CD14-positive monocyte (primary cell): Measurements from ENCODE around the gene TMX3. TPM values are rescaled to one million over a fixed set of nuclear protein-coding genes. Genes with fewer than 3 reads are reported as not detected.

Source experiments
- DNase-seq, 3 donors: peaks; one replicate each; pipeline ENCODE4 v3.0.0-alpha.2; 2011 to 2022
- H2AFZ ChIP-seq: 2 replicates; pipeline ENCODE4 v1.6.0; 2012; ENCODE audit warnings: mild to moderate bottlenecking, low read depth, low read length, inconsistent platforms; ENCODE audit not compliant: insufficient read depth, poor library complexity, severe bottlenecking
- H3K27ac ChIP-seq, 2 donors: 1 replicate in 1 of 2; 2 replicates in 1 of 2; pipeline ENCODE4 v1.5.1; 2012 to 2013; ENCODE audit warnings: low read length in 2 of 2, control low read depth in 1 of 2, inconsistent platforms in 1 of 2, low read depth in 1 of 2, mild to moderate bottlenecking in 1 of 2
- H3K27me3 ChIP-seq, 2 donors: one replicate each; pipeline versions ENCODE4 v1.6.0 to v1.6.1; 2011 to 2013; ENCODE audit warnings: low read length in 2 of 2; ENCODE audit not compliant: control insufficient read depth in 2 of 2, insufficient read depth in 2 of 2
- H3K36me3 ChIP-seq, 2 donors: replicated peaks in 1 of 2; 1 replicate in 1 of 2; 2 replicates in 1 of 2; pipeline versions ENCODE4 v1.5.1 to v1.6.1; 2012 to 2013; ENCODE audit warnings: low read length in 2 of 2, control low read depth in 1 of 2, inconsistent platforms in 1 of 2, mild to moderate bottlenecking in 1 of 2; ENCODE audit not compliant: insufficient read depth in 2 of 2, control insufficient read depth in 1 of 2
- H3K4me1 ChIP-seq, 2 donors: 1 replicate in 1 of 2; 2 replicates in 1 of 2; pipeline versions ENCODE4 v1.5.1 to v1.6.1; 2012 to 2013; ENCODE audit warnings: low read length in 2 of 2, control low read depth in 1 of 2, inconsistent platforms in 1 of 2, mild to moderate bottlenecking in 1 of 2, moderate library complexity in 1 of 2; ENCODE audit not compliant: insufficient read depth in 2 of 2, control insufficient read depth in 1 of 2
- H3K4me2 ChIP-seq: replicated peaks from 2 replicates; pipeline ENCODE3; 2012; ENCODE audit warnings: low read length, moderate library complexity, mild to moderate bottlenecking; ENCODE audit not compliant: poor library complexity, severe bottlenecking; ENCODE audit errors: extremely low read depth
- H3K4me3 ChIP-seq, 3 experiments: fragments of 200-600 bp in 1 of 3; sonication (generic) in 1 of 3; replicated peaks in 1 of 3; 1 replicate in 2 of 3; 2 replicates in 1 of 3; pipeline ENCODE4 v1.5.1; 2011 to 2013; ENCODE audit warnings: low read length in 3 of 3, mild to moderate bottlenecking in 3 of 3, control low read depth in 2 of 3, low read depth in 2 of 3, inconsistent platforms in 1 of 3, moderate library complexity in 1 of 3
- H3K79me2 ChIP-seq: 2 replicates; pipeline ENCODE4 v1.6.0; 2012; ENCODE audit warnings: mild to moderate bottlenecking, control low read depth, inconsistent platforms, low read length, moderate library complexity; ENCODE audit not compliant: insufficient read depth
- H3K9ac ChIP-seq: 2 replicates; pipeline ENCODE4 v1.6.0; 2017; ENCODE audit warnings: low read length, mild to moderate bottlenecking; ENCODE audit not compliant: insufficient read depth, poor library complexity, severe bottlenecking
- H3K9me3 ChIP-seq, 2 donors: replicated peaks in 1 of 2; 1 replicate in 1 of 2; 2 replicates in 1 of 2; pipeline versions ENCODE4 v1.5.1 to v1.6.1; 2012 to 2013; ENCODE audit warnings: low read length in 2 of 2, control low read depth in 1 of 2; ENCODE audit not compliant: control insufficient read depth in 1 of 2, insufficient read depth in 1 of 2
- H4K20me1 ChIP-seq: 2 replicates; pipeline ENCODE4 v1.6.0; 2012; ENCODE audit warnings: mild to moderate bottlenecking, low read length, control low read depth, moderate library complexity; ENCODE audit not compliant: insufficient read depth
- H3K27ac Mint-ChIP-seq, 7 donors: one replicate each; pipeline ENCODE4 v1.8.0; 2020; ENCODE audit warnings: mild to moderate bottlenecking in 7 of 7, mixed read lengths in 7 of 7, moderate library complexity in 6 of 7, inconsistent platforms in 2 of 7
- H3K27me3 Mint-ChIP-seq, 3 donors: one replicate each; pipeline ENCODE4 v1.8.0; 2021 to 2022; ENCODE audit warnings: low read depth in 3 of 3, mild to moderate bottlenecking in 3 of 3, mixed read lengths in 3 of 3, moderate library complexity in 3 of 3, inconsistent platforms in 1 of 3
- H3K36me3 Mint-ChIP-seq, 2 donors: one replicate each; pipeline ENCODE4 v1.8.0; 2020; ENCODE audit warnings: mixed read lengths in 2 of 2, inconsistent platforms in 1 of 2, mild to moderate bottlenecking in 1 of 2
- H3K4me1 Mint-ChIP-seq: one replicate; pipeline ENCODE4 v1.8.0; 2020; ENCODE audit warnings: mild to moderate bottlenecking, mixed read lengths
- H3K4me3 Mint-ChIP-seq, 2 donors: one replicate each; pipeline ENCODE4 v1.8.0; 2020; ENCODE audit warnings: mild to moderate bottlenecking in 2 of 2, mixed read lengths in 2 of 2, moderate library complexity in 1 of 2
- H3K9me3 Mint-ChIP-seq, 7 donors: one replicate each; pipeline ENCODE4 v1.8.0; 2020 to 2022; ENCODE audit warnings: mixed read lengths in 7 of 7, mild to moderate bottlenecking in 6 of 7, moderate library complexity in 6 of 7, inconsistent platforms in 2 of 7
- WGBS: methylation state at CpG from one replicate; pipeline ENCODE4 v1.1.5; 2013; ENCODE audit warnings: missing lambda C conversion rate; ENCODE audit not compliant: insufficient coverage; 5-methylcytosine and 5-hydroxymethylcytosine counted together
- intact Hi-C, 2 donors: fragments of 100-400 bp; cut with micrococcal nuclease; formaldehyde crosslinking; loops; one replicate each; pipeline versions ENCODE4 v1.15.0 to v1.15.1; 2023
- polyA plus RNA-seq, 3 donors: library from polyadenylated mRNA; depleted of rRNA in 1 of 3; unstranded in 2 of 3; stranded (reverse) in 1 of 3; fragments of 300-500 nt in 2 of 3; fragments of >200 nt in 1 of 3; fragmentation: Illumina TruSeq in 2 of 3; gene quantifications; 1 replicate in 2 of 3; 2 replicates in 1 of 3; pipeline ENCODE4 v1.2.3, GENCODE V29; 2012 to 2021
- TF ChIP-seq, protein P1 (sequence below): fragments of 200-600 bp; IDR thresholded peaks from one replicate; pipeline ENCODE4 v1.8.0; 2022; ENCODE audit warnings: antibody characterized with exemption, mild to moderate bottlenecking

Gene TMX3
- polyA plus RNA-seq, 3 donors: 13.7 to 37.7 (median 16.5) TPM

DNA sequence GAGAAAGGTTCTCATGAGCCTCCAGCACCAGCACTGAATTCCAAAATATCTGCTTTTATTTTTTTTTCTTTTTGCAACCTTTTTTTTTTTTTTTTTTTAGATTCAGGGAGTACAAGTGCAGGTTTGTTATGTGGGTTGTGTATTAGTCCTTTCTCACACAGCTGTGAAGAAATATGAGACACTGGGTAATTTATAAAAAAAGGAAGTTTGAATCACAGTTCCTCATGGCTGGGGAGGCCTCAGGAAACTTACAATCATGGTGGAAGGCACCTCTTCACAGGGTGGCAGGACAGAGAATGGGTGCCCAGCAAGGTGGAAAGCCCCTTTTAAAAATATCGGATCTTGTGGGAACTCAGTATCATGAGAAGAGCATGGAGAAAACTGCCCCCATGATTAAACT lies 7.9 kb upstream of the TMX3 start:
- no CpG with 5 or more reads among the region's 1 CpG for WGBS
- peak overlapping the region; percentile 55 to 83 for H3K27ac ChIP-seq
- peaks cover 36% of the 10 kb centered on the region in 2 donors for H3K4me1 ChIP-seq
- peaks cover 0 to 10% of the 10 kb centered on the region in 2 donors for H3K9me3 ChIP-seq
- TF ChIP-seq, protein P1, sequence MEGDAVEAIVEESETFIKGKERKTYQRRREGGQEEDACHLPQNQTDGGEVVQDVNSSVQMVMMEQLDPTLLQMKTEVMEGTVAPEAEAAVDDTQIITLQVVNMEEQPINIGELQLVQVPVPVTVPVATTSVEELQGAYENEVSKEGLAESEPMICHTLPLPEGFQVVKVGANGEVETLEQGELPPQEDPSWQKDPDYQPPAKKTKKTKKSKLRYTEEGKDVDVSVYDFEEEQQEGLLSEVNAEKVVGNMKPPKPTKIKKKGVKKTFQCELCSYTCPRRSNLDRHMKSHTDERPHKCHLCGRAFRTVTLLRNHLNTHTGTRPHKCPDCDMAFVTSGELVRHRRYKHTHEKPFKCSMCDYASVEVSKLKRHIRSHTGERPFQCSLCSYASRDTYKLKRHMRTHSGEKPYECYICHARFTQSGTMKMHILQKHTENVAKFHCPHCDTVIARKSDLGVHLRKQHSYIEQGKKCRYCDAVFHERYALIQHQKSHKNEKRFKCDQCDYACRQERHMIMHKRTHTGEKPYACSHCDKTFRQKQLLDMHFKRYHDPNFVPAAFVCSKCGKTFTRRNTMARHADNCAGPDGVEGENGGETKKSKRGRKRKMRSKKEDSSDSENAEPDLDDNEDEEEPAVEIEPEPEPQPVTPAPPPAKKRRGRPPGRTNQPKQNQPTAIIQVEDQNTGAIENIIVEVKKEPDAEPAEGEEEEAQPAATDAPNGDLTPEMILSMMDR: no peak
- H3K9ac ChIP-seq: no peak overlapping the region
- H3K79me2 ChIP-seq: no peaks in the 10 kb centered on the region
- Mint-ChIP-seq H3K36me3 (peaks cover 1 to 5% of the 10 kb centered on the region in 2 donors), H3K4me3 (no peak overlapping the region), H3K4me1 (peaks cover 33% of the 10 kb centered on the region), H3K9me3 (peaks cover 2 to 14% (median 7%) of the 10 kb centered on the region in 7 donors), H3K27me3 (peaks cover 0 to 2% (median 0%) of the 10 kb centered on the region in 3 donors), H3K27ac (peak overlapping the region; percentile 70 to 92 (median 87))
- H3K4me2 ChIP-seq: peak overlapping the region; percentile 74
- peak overlapping the region; percentile 69 for H2AFZ ChIP-seq
- H3K36me3 ChIP-seq: no peaks in the 10 kb centered on the region
- intact Hi-C loops: no loop called here
- DNase-seq: peak; percentile 34 to 67 (median 51)
- H3K4me3 ChIP-seq: peak overlapping the region in 1 of 3 experiments; percentile 73
- H3K27me3 ChIP-seq: no peaks in the 10 kb centered on the region
- no peaks in the 10 kb centered on the region for H4K20me1 ChIP-seq

- H2AFZ ChIP-seq: peak overlapping the region; percentile 69
- peak overlapping the region; percentile 74 for H3K4me2 ChIP-seq
- Mint-ChIP-seq H3K4me3 (peak overlapping the region; percentile 62 to 86), H3K27ac (peak overlapping the region; percentile 77 to 92 (median 88)), H3K36me3 (peaks cover 1 to 5% of the 10 kb centered on the region in 2 donors), H3K9me3 (peaks cover 2 to 14% (median 7%) of the 10 kb centered on the region in 7 donors), H3K27me3 (peaks cover 0 to 2% (median 0%) of the 10 kb centered on the region in 3 donors), H3K4me1 (peaks cover 29% of the 10 kb centered on the region)
- peak overlapping the region; percentile 40 to 79 (median 73) for H3K4me3 ChIP-seq
- peak overlapping the region; percentile 4 to 83 for H3K27ac ChIP-seq
- H3K36me3 ChIP-seq: no peaks in the 10 kb centered on the region
- no peaks in the 10 kb centered on the region for H3K79me2 ChIP-seq
- no peaks in the 10 kb centered on the region for H4K20me1 ChIP-seq
- WGBS: 13% methylated on average over 3 of the region's 8 CpGs
- H3K9ac ChIP-seq: peak overlapping the region; percentile 28
- TF ChIP-seq, protein P1: no peak
- intact Hi-C loops: no loop called here
- peaks cover 0 to 10% of the 10 kb centered on the region in 2 donors for H3K9me3 ChIP-seq
- H3K4me1 ChIP-seq: peaks cover 30% of the 10 kb centered on the region in 2 donors
- peak in 2 of 3 donors; percentile 12 to 29 for DNase-seq
- H3K27me3 ChIP-seq: no peaks in the 10 kb centered on the region
Observed at GRCh38 chr18:68721681-68722583, 7.0 kb upstream of the TMX3 start.
